Pons (tissue), 1 donor: ENCODE measurements around the gene ZNF831.

Experiments
- DNase-seq: peaks from one replicate; pipeline ENCODE4 v3.0.0-alpha.2; 2016; ENCODE audit warnings: low spot score

The ZNF831 gene

GRCh38 chr20:59157961-59158541 lies 5.6 kb upstream of the ZNF831 start:
- no peak for DNase-seq

GRCh38 chr20:59158673-59159072 lies 4.9 kb upstream of the ZNF831 start:
- no peak for DNase-seq

DNA sequence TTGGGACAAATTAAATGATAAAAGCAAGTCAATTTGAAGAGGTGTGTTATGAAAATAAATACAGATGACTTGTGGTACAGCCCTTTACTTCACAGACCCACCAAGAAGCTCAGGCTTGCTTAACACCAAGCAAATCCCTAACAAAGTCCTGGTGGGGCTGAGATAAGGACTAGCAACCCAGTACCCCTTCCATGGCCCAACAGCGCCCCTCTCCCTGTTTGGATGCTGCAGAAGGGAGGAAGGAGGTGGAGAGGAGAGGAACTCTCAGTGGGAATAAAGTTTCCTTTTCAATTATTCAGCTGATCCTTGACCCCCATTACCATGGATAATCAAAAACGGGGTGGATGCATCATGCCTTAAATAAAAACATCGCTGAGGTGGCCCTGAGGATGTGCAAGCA lies 4.5 kb upstream of the ZNF831 start:
- no peak for DNase-seq

DNA sequence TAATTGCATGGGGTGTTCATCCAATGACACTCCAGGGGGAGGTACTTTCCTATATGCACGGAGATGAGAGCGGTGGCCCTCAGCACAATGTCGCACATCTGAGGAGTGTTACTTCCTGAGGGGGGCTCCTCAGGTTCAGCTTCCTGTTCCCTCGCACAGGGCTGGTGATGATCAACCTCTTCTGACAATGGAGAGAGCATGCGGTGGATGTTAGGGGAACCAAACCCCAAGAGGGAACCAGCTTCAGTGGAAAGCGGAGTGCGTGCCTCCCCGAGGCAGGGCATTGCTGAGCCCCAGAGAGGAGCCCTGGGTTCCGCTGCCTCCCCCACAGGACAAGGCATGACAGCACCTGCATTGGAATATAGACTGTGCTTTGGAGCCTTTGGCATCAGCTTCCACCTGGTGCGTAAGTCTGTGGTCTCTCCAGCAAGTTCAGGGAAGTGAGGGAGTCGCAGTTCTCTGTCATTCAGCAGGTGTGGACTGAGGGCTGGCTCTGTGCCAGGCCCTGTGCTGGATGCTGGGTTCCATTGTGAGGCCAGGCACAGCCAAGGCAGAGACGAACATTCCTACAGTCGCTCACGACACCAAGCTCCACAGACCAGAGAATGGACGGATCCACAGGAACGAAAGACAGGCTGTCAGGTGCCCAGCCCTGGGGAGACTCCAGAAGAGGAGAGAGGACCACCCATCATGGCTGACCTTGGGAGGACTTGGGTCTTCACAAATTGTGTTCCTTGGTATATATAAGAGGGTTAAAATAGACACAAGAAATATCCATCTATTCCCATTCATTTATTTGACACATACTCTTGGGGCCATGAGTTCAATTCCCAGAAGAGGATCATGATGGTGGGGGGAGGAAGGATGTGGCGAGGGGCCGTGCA lies 3.9 kb upstream of the ZNF831 start:
- DNase-seq, result no peak

- DNase-seq, result no peak
Observed at GRCh38 chr20:59160389-59161115, 3.1 kb upstream of the ZNF831 start.

GRCh38 chr20:59161721-59162120 lies 1.9 kb upstream of the ZNF831 start:
- no peak for DNase-seq

GRCh38 chr20:59164686-59165391 lies 1.2 kb downstream of the ZNF831 start:
- DNase-seq, result no peak

- DNase-seq, result no peak
Observed at GRCh38 chr20:59165396-59165795, 1.8 kb downstream of the ZNF831 start.

- DNase-seq, result no peak
Observed at GRCh38 chr20:59165891-59166709, 2.5 kb downstream of the ZNF831 start.

GRCh38 chr20:59170406-59171349 lies 7.1 kb downstream of the ZNF831 start:
- no peak for DNase-seq

DNA sequence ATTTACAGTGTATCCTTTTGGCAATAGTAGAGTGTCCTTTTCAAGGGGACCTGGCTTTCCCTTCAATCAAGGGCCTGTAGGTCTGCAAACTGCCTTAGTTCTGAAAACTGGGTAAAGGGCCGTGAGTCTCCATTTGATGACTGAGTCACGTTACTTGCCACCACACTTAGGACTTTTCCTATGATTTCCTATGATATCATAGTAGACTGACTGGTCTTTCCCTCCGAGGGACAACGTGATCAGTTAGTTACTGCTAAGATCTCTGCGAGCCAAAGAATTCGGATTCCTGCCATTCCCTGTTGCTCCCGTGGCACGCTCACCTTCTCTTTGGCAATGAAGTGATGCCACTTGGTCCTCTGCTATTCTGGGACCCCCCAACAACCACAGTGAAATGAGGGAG lies 8.4 kb downstream of the ZNF831 start:
- no peak for DNase-seq

- no peak for DNase-seq
Observed at GRCh38 chr20:59173938-59174491, 10.4 kb downstream of the ZNF831 start.

- DNase-seq, result no peak
Observed at GRCh38 chr20:59175002-59175401, 11.4 kb downstream of the ZNF831 start.

- DNase-seq, result no peak
Observed at GRCh38 chr20:59175861-59176260, 12.2 kb downstream of the ZNF831 start.

DNA sequence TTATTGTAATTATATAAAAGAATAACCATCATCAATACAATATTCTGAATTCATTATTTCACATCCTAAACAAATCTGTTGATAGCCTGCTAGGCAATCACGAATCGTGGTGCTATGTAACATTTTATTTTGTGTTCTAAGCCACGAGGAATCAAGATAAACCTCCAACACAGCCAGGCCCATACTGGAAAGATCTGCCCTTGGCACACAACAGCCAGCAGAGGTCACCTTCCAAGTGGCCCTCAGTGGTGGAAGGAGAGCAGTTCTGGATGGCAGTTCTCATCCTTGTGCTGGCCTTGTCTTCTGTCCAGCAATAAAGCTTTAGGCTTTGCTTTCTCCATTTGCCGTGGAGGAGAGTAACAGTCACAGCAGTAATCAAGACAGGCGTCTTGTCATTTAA lies 13.2 kb downstream of the ZNF831 start:
- DNase-seq, result no peak

DNA sequence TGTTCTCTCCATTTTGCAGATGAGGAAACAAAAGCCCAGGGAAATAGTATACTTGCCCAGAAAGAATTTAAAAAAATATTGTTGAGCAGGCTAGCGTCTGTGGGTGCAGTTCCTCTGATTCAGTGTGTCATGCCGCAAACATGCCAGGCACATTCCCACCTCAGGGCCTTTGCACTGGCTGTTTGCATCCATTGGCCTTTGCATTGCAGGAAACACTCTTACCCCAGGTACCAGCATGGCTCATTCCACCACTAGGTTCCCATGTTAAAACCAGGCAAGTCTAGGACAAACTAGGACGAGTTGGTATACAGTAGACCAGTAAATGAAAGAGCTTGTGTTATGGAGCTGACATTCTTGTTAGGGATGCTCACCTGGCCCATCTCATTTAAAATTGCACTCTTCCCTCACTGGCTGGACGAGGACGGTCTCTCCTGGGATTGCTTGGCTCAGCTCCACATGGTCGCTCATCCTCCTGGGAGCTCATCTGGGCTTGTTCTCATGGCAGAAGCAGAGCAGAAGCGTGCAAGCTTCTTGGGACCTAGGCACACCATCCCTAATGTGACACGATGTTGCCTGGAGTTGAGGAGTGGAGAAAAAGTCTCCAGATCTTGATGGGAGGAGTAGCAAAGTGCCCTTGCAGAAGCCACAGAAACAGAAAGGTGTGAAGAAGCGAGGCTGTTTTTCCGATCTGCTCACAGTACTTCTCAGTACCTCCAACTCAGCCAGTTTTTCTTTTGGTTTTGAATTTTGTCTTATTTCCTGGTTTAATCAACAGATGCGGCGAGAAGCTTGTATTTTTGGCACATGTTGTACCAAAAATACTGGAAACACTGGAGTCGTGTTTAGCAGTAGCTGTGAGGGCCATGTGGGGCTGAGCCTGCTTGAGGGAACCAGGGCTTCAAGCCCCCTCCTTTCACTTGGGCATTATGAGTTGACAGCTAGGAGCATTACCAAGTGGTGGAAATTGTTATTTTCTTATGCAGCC lies 13.9 kb downstream of the ZNF831 start:
- no peak for DNase-seq

GRCh38 chr20:59178983-59179595 lies 15.5 kb downstream of the ZNF831 start:
- DNase-seq, result no peak

DNA sequence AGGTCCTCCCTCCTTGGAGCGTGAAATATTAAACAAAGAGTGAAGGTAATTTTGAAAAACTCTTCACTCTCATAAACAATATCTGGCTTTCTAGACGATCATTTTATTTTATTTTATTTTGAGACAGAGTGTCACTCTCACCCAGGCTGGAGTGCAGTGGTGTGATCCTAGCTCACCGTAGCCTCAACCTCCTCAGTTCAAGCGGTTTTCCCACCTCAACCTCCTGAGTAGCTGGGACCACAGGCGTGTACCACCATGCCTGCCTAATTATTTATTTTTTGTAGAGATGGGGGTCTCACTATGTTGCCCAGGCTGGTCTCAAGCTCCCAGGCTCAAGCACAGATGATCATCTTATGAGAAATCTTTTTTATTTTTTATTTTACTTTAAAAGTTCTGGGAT lies 16.4 kb downstream of the ZNF831 start:
- DNase-seq, result no peak
